Mesenchymal stem cell (in vitro differentiated cells and primary cell): ENCODE measurements around the gene SIK3.

Source experiments
- DNase-seq: peaks from one replicate; pipeline ENCODE4 v3.0.0-alpha.2; 2013
- H2AFZ ChIP-seq: one replicate; pipeline ENCODE4 v1.6.1; 2013; ENCODE audit warnings: low read depth, mild to moderate bottlenecking, control low read depth, inconsistent platforms, low read length, moderate library complexity
- H2AK5ac ChIP-seq: 2 replicates; pipeline ENCODE4 v1.6.1; 2013; ENCODE audit warnings: low read length, moderate library complexity, mild to moderate bottlenecking, inconsistent platforms; ENCODE audit not compliant: severe bottlenecking
- H2BK120ac ChIP-seq: one replicate; pipeline ENCODE4 v1.6.1; 2013; ENCODE audit warnings: low read depth, mild to moderate bottlenecking, inconsistent platforms, low read length, moderate library complexity
- H2BK12ac ChIP-seq, 2 experiments: one replicate each; pipeline ENCODE4 v1.6.1; 2013; ENCODE audit warnings: inconsistent platforms in 2 of 2, low read length in 2 of 2, mild to moderate bottlenecking in 2 of 2, moderate library complexity in 2 of 2, control low read depth in 1 of 2
- H2BK15ac ChIP-seq: one replicate; pipeline ENCODE4 v1.6.1; 2013; ENCODE audit warnings: mild to moderate bottlenecking, low read depth, inconsistent platforms; ENCODE audit not compliant: poor library complexity, severe bottlenecking
- H2BK5ac ChIP-seq: 2 replicates; pipeline ENCODE4 v1.6.1; 2013; ENCODE audit warnings: low read depth, mild to moderate bottlenecking, low read length, control low read depth, inconsistent platforms; ENCODE audit not compliant: poor library complexity, severe bottlenecking
- H3K14ac ChIP-seq, 2 experiments: one replicate each; pipeline ENCODE4 v1.6.1; 2013; ENCODE audit warnings: inconsistent platforms in 2 of 2, low read length in 2 of 2, control low read depth in 1 of 2, mild to moderate bottlenecking in 1 of 2, moderate library complexity in 1 of 2
- H3K18ac ChIP-seq, 2 experiments: one replicate each; pipeline ENCODE4 v1.6.1; 2013; ENCODE audit warnings: inconsistent platforms in 2 of 2, low read length in 2 of 2, control low read depth in 1 of 2, low read depth in 1 of 2, mild to moderate bottlenecking in 1 of 2
- H3K23ac ChIP-seq, 2 experiments: one replicate each; pipeline ENCODE4 v1.6.1; 2013; ENCODE audit warnings: inconsistent platforms in 2 of 2, low read length in 2 of 2, mild to moderate bottlenecking in 2 of 2, moderate library complexity in 2 of 2, control low read depth in 1 of 2
- H3K27ac ChIP-seq: 2 replicates; pipeline ENCODE4 v1.5.1; 2013; ENCODE audit warnings: mild to moderate bottlenecking, moderate library complexity, low read length, control low read depth, inconsistent platforms; ENCODE audit not compliant: poor library complexity, severe bottlenecking
- H3K27me3 ChIP-seq, 2 experiments: 2 replicates each; pipeline versions ENCODE4 v1.6.1 to v1.7.0; 2013; ENCODE audit warnings: low read length in 2 of 2, mild to moderate bottlenecking in 2 of 2, moderate library complexity in 2 of 2, control low read depth in 1 of 2, inconsistent platforms in 1 of 2; ENCODE audit not compliant: control insufficient read depth in 1 of 2, insufficient read depth in 1 of 2
- H3K36me3 ChIP-seq, 2 experiments: 2 replicates each; pipeline versions ENCODE4 v1.6.1 to v1.7.0; 2013; ENCODE audit warnings: low read length in 2 of 2, control low read depth in 1 of 2, inconsistent platforms in 1 of 2, low read depth in 1 of 2, mild to moderate bottlenecking in 1 of 2; ENCODE audit not compliant: insufficient read depth in 2 of 2, control insufficient read depth in 1 of 2
- H3K4ac ChIP-seq, 2 experiments: one replicate each; pipeline ENCODE4 v1.6.1; 2013; ENCODE audit warnings: inconsistent platforms in 2 of 2, low read length in 2 of 2, mild to moderate bottlenecking in 2 of 2, moderate library complexity in 2 of 2, control low read depth in 1 of 2, low read depth in 1 of 2
- H3K4me1 ChIP-seq: 2 replicates; pipeline ENCODE4 v1.6.1; 2013; ENCODE audit warnings: low read depth, low read length, control low read depth; ENCODE audit not compliant: control insufficient read depth, insufficient read depth
- H3K4me2 ChIP-seq: 2 replicates; pipeline ENCODE4 v1.6.1; 2013; ENCODE audit warnings: low read length, mild to moderate bottlenecking, inconsistent platforms; ENCODE audit not compliant: poor library complexity, severe bottlenecking
- H3K4me3 ChIP-seq, 2 experiments: 2 replicates each; pipeline versions ENCODE4 v1.5.1 to v1.7.0; 2013; ENCODE audit warnings: low read length in 2 of 2, mild to moderate bottlenecking in 2 of 2, control low read depth in 1 of 2, low read depth in 1 of 2; ENCODE audit not compliant: insufficient read depth in 1 of 2
- H3K79me1 ChIP-seq: replicated peaks from 2 replicates; pipeline ENCODE4 v1.6.1; 2013; ENCODE audit warnings: mild to moderate bottlenecking, control low read depth, low read length, inconsistent platforms; ENCODE audit not compliant: poor library complexity, severe bottlenecking
- H3K9ac ChIP-seq: 2 replicates; pipeline ENCODE4 v1.7.0; 2013; ENCODE audit warnings: mild to moderate bottlenecking, low read length, moderate library complexity
- H3K9me3 ChIP-seq: 2 replicates; pipeline ENCODE4 v1.7.0; 2013; ENCODE audit warnings: mild to moderate bottlenecking, low read length; ENCODE audit not compliant: control insufficient read depth
- H4K8ac ChIP-seq: one replicate; pipeline ENCODE4 v1.6.1; 2013; ENCODE audit warnings: inconsistent platforms, mild to moderate bottlenecking, low read length, moderate library complexity
- H4K91ac ChIP-seq: one replicate; pipeline ENCODE4 v1.6.1; 2013; ENCODE audit warnings: mild to moderate bottlenecking, low read length, inconsistent platforms
- WGBS: methylation state at CpG from one replicate; pipeline ENCODE4 v1.1.7; 2013; ENCODE audit warnings: mixed read lengths; 5-methylcytosine and 5-hydroxymethylcytosine counted together

Gene SIK3

DNA sequence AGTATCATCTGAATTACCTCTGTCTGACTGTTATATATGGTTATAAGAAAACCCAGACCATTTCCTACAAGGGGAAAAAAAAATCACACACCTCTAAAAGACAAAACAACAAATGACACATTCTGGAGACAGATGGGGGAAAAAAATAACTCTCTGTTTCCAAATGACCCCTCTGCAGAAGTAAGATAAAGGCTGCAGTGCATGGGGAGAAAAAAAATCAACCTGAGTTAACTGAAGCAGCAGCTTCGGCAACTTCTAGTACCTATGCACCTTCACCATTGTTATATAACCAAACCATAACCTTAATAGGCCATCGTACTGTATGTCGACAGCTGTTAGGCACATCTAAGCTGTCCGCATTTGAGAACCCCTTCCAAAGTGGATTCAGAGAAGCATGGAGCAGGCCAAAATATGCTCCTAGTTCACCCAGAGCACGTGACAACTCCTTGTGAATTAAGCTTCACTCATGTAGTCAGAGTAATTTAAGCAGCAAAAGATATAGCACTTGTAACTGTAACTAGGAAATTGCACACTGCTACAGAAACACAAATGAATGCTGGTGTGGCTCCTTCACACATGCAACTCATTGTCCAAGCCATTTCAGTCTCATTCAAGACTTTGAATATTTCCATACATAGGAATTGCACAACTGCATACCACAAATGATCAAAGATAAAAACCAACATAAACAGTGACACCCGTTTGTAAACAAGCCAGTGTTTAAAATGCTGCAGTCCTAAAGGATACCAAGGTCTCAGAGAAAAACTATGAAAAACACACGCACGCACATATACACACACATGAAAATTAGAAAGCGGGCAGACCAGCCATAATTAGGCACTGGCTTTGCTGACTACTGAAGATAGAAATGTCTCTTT, 2.7 kb downstream of the SIK3 start:
- Histone ChIP-seq H2BK120ac (no peak overlapping the region), H3K36me3 (no peaks in the 10 kb centered on the region), H2AK5ac (no peak overlapping the region), H3K9ac (peak overlapping the region; percentile 94), H3K4ac (peak overlapping the region in 1 of 2 experiments; percentile 33), H3K27ac (no peak overlapping the region), H3K27me3 (no peaks in the 10 kb centered on the region), H3K14ac (no peak overlapping the region), H3K79me1 (peaks cover 16% of the 10 kb centered on the region), H2BK5ac (no peak overlapping the region), H3K4me2 (no peak overlapping the region), H3K23ac (no peak overlapping the region), H3K4me3 (peak overlapping the region in 1 of 2 experiments; percentile 93), H4K8ac (no peak overlapping the region), H4K91ac (no peak overlapping the region), H3K18ac (peak overlapping the region; percentile 57 to 78), H3K9me3 (no peaks in the 10 kb centered on the region), H2BK15ac (no peak overlapping the region), H2BK12ac (no peak overlapping the region), H2AFZ (no peak overlapping the region), H3K4me1 (peaks cover 13% of the 10 kb centered on the region)
- WGBS, result 47% methylated on average over 9 of the region's 9 CpGs
- DNase-seq, result peak; percentile 91

DNA sequence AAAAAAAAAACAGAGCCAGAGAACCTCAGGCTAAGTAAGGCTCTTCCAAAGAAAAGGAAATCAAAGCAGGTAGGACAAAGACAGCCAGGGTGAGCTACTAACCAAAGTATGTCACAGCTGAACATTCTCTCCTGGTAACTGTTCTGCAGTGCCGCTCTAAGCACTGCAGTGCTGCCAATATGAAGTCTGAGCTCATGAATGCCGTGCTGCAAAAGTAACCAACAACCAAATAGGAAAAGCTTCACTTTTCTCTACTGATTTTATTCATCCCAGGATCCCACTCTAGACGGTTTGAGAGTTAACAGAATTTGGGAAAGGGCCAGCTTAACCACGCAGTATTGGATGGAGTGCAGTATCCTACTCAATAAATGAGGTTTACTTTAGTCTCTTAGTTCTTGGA, 3.5 kb downstream of the SIK3 start:
- no peak overlapping the region for H4K91ac ChIP-seq
- peak overlapping the region in 1 of 2 experiments; percentile 93 for H3K4me3 ChIP-seq
- no peak overlapping the region for H3K18ac ChIP-seq
- H2BK120ac ChIP-seq, result no peak overlapping the region
- H3K4me1 ChIP-seq, result peaks cover 13% of the 10 kb centered on the region
- no peak overlapping the region for H2AFZ ChIP-seq
- H4K8ac ChIP-seq, result no peak overlapping the region
- no peak overlapping the region for H3K14ac ChIP-seq
- H2AK5ac ChIP-seq, result no peak overlapping the region
- no peak overlapping the region for H3K23ac ChIP-seq
- H2BK15ac ChIP-seq, result no peak overlapping the region
- H3K36me3 ChIP-seq, result no peaks in the 10 kb centered on the region
- H3K79me1 ChIP-seq, result peaks cover 16% of the 10 kb centered on the region
- H2BK12ac ChIP-seq, result no peak overlapping the region
- H3K27me3 ChIP-seq, result no peaks in the 10 kb centered on the region
- no peaks in the 10 kb centered on the region for H3K9me3 ChIP-seq
- no peak overlapping the region for H2BK5ac ChIP-seq
- 64% methylated on average over 3 of the region's 4 CpGs for WGBS
- DNase-seq, result peak; percentile 19
- peak overlapping the region; percentile 94 for H3K9ac ChIP-seq
- H3K4ac ChIP-seq, result no peak overlapping the region
- H3K27ac ChIP-seq, result no peak overlapping the region
- no peak overlapping the region for H3K4me2 ChIP-seq

DNA sequence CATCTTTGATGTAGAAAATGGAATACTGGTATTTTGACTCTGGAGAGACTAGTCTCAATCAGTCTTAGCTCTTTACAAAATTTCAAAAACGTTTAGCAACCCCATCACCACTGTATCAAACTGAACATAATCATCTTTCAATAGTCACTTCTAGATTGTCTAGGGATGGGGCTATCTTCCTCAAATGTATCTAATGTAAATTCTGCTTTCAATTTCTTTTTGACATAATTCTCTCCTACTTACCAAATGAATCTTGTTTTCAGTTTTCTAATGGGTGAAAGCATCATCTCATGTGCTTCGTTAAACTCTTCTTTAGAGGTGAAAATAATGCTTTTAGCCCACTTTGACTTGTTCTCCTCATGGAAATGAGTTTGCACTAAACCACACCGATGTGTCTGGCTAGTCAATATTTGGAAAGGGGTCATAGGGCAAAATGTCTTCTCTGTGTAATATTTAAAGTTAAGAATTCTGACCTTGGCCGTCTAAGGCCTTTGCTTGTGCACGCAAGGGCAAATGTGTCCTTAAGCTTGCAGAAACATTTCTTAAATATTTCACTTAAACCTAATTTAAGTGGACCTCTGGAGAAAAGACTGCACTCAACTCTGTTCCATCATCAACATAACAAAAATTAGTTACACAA, 5.2 kb downstream of the SIK3 start:
- no peak overlapping the region for H2BK12ac ChIP-seq
- H2AFZ ChIP-seq, result no peak overlapping the region
- 83% methylated on average over 5 of the region's 5 CpGs for WGBS
- peaks cover 22% of the 10 kb centered on the region for H3K79me1 ChIP-seq
- DNase-seq, result no peak
- no peak overlapping the region for H3K4me3 ChIP-seq
- H3K14ac ChIP-seq, result no peak overlapping the region
- no peaks in the 10 kb centered on the region for H3K36me3 ChIP-seq
- no peaks in the 10 kb centered on the region for H3K27me3 ChIP-seq
- no peak overlapping the region for H3K23ac ChIP-seq
- no peak overlapping the region for H3K4ac ChIP-seq
- H2AK5ac ChIP-seq, result no peak overlapping the region
- no peak overlapping the region for H2BK120ac ChIP-seq
- H3K27ac ChIP-seq, result no peak overlapping the region
- peaks cover 7% of the 10 kb centered on the region for H3K4me1 ChIP-seq
- H3K18ac ChIP-seq, result no peak overlapping the region
- H2BK15ac ChIP-seq, result no peak overlapping the region
- no peak overlapping the region for H4K8ac ChIP-seq
- no peak overlapping the region for H4K91ac ChIP-seq
- no peaks in the 10 kb centered on the region for H3K9me3 ChIP-seq
- no peak overlapping the region for H2BK5ac ChIP-seq
- H3K4me2 ChIP-seq, result no peak overlapping the region
- no peak overlapping the region for H3K9ac ChIP-seq

DNA sequence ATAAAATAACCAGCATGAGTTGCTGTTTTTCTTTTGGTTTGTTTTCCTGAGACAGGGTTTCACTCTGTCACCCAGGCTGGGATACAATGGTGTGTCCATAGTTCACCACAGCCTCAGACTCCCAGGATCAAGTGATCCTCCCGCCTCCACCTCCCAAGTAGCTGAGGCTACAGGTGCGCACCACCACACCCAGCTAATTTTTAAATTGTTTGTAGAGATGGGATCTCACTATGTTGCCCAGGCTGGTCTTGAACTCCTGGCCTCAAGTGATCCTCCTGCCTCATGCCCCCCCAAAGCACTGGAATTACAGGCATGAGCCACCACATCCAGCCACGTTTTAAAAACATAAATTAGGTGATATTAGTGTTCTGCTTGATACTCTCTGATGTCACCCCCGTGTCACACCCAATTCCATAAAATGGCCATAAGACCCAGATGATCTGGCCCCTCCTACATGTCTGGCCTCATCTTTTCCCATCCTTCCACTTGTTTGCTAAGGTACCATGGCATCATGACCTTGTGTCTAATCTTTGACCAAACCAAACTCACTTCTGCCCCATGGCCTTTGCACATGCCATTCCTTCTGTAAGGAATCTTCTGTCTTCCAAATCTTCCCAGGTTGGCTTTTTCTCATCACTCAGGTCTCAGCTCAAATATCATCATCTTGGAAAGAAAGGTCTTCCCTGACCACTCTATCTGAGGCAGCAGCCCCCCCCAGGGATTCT, 6.3 kb downstream of the SIK3 start:
- no peak overlapping the region for H4K91ac ChIP-seq
- 100% methylated on average over 2 of the region's 4 CpGs for WGBS
- H3K9me3 ChIP-seq, result no peaks in the 10 kb centered on the region
- H2AK5ac ChIP-seq, result no peak overlapping the region
- H3K4me2 ChIP-seq, result no peak overlapping the region
- no peak overlapping the region for H2AFZ ChIP-seq
- H2BK15ac ChIP-seq, result no peak overlapping the region
- H3K36me3 ChIP-seq, result no peaks in the 10 kb centered on the region
- H3K27me3 ChIP-seq, result no peaks in the 10 kb centered on the region
- peak overlapping the region in 1 of 2 experiments; percentile 66 for H3K23ac ChIP-seq
- no peak for DNase-seq
- peaks cover 7% of the 10 kb centered on the region for H3K4me1 ChIP-seq
- H3K9ac ChIP-seq, result no peak overlapping the region
- H2BK12ac ChIP-seq, result no peak overlapping the region
- H3K79me1 ChIP-seq, result peaks cover 18% of the 10 kb centered on the region
- H3K18ac ChIP-seq, result no peak overlapping the region
- H3K4me3 ChIP-seq, result no peak overlapping the region
- H2BK5ac ChIP-seq, result no peak overlapping the region
- no peak overlapping the region for H2BK120ac ChIP-seq
- H3K27ac ChIP-seq, result no peak overlapping the region
- no peak overlapping the region for H3K14ac ChIP-seq
- H3K4ac ChIP-seq, result no peak overlapping the region
- H4K8ac ChIP-seq, result no peak overlapping the region
